HG03378 (cell line): ENCODE data around the gene PCDHB15.
"Not testable (repeated sequence)": the region's sequence is repeated elsewhere in the genome, so short reads cannot be mapped to it uniquely, and the experiment has no call there.

Experiments used
- ATAC-seq: cut with Tn5 transposase; IDR thresholded peaks from one replicate; pipeline ENCODE4 v1.9.1; 2021; ENCODE audit warnings: mild to moderate bottlenecking, moderate library complexity; ENCODE audit not compliant: unreplicated experiment

The PCDHB15 gene

DNA sequence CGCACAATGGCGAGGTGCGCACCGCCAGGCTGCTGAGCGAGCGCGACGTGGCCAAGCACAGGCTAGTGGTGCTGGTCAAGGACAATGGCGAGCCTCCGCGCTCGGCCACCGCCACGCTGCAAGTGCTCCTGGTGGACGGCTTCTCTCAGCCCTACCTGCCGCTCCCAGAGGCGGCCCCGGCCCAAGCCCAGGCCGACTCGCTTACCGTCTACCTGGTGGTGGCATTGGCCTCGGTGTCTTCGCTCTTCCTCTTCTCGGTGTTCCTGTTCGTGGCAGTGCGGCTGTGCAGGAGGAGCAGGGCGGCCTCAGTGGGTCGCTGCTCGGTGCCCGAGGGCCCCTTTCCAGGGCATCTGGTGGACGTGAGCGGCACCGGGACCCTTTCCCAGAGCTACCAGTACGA lies 2.2 kb downstream of the PCDHB15 start:
- not testable (repeated sequence) for ATAC-seq

DNA sequence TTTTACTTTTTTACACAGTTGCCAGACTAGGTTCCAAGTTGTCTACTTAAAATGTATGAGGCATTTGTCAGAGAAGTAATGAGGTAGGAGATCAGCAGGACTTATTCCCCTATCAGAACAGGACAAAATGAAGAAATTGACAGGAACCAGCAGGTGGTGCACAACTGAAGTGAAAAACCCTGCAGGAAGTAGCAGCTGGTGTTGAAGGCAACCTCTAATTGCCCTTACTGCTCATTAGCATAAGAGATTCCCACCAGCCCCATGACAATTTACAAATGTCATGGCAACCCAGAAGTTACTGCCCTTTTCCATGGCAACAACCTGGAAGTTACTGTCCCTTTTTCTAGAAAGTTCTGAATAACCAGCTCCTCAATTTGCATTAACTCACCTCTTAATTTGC lies 5.4 kb downstream of the PCDHB15 start:
- no peak for ATAC-seq

DNA sequence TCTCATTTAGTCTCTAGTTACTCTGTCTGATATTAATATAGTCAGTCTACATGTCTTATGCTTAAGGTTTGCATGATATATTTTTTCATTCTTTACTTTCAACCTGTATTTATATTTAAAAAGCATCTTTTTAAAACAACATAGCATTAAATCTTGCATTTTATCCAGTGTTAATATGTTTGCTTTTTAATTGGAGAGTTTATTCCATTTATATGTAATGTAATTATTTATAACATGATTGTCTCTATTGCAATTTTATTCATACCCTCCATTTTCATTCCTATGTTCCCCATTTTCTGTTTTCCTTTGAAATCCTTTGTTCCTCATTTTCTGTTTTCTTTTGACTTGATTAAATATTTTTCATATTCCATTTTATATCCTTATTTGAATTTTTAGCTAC lies 13.3 kb downstream of the PCDHB15 start:
- ATAC-seq = no peak

DNA sequence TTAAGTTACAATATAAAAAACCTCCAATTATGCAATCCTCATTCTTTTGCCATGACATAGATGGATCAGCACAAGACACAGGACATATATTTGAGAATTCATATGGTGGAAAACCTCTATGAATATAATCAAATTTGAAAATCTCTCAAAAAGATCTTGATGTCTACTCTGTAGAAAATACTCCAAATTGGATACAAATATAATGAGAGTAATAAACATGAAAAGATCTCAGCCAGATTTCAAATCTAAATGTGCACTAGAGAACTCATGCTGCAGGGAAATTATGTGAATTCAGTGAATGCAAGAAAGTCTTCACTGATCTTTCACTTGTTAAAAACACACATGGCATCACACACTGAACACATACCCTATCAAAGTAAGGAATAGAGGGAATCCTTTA lies 13.8 kb downstream of the PCDHB15 start:
- ATAC-seq = no peak

DNA sequence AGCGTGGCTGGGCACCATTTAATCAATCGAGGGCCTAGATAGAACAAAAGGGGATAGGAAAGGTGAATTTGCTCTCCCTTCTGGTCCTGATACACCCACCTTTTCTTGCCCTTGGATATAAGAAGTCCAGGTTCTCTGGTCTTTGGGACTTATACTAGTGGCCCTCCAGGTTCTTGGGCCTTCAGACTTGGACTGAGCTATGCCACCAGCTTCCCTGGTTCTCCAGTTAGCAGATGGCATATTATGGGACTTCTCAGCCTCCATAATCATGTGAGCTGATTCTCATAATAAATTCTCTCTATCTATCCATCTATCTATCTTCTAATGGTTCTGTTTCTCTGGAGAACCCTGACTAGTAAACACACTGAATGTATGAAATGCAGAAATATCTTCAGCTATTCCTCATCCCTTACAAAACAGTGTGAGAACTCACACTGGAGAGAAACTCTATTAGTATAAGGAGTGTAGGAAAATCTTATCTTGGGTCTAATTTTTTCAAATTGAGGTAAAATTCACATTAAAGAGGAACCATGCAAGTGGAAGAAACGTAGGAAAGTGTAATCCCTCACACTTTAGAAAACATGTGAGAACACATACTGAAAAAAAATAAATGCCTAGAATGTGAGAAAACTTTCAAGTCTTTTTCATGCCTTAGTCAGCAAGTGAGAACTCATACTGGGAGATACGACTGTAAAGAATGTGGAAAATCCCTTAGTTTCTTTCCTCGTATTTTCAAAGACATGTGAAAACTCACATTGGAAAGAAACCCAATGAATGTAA lies 15.5 kb downstream of the PCDHB15 start:
- ATAC-seq = no peak

DNA sequence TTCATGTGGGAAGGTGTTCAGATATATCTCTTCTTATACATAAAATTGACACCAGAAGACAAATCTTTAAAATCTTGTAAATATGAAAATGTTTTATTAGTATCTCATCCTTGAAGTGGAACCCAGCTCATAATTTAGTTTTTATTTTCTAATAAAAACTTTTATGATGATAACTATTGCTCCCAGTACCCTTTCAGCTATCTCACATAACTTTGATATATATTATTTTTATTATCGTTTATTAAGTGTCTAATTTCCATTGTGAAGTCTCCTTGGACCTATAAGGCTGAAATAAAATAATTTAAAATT lies 16.0 kb downstream of the PCDHB15 start:
- ATAC-seq = no peak

DNA sequence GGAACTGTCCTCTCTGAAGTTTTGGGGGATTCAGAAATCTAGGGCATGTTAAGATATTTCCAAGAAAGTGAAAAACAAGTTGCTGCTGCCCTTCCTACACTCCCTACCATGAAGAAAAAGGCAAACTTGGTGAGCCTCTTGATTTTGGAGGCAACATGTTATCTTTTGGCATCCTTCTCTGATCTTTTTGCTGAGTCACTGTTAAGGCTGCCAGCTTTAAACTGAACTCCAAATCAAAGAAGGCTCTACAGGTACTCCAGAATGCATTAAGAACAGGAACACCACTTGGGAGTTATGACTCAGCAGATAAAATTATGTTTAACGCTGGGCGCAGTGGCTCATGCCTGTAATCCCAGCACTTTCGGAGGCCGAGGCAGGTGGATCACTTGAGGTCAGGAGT lies 24.0 kb downstream of the PCDHB15 start:
- ATAC-seq = no peak

DNA sequence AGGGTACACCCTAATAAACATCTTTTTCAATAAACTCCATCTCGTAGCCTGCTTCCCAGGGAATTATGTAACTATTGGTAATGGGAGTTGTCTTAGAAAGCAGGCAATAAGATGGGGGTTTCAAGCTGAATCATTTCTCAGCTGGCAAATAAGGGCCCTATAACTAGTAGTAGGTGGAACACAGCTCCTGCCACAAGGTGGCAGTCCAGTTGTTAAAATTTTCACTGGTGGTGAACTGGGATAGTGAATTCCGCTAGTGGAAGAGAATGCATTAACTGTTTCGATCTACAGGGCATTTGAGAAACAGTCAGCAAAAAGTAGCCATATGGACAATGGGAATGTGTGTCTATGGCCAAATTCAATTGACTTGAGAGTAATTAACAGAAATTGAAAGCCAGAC lies 27.7 kb downstream of the PCDHB15 start:
- ATAC-seq = no peak

DNA sequence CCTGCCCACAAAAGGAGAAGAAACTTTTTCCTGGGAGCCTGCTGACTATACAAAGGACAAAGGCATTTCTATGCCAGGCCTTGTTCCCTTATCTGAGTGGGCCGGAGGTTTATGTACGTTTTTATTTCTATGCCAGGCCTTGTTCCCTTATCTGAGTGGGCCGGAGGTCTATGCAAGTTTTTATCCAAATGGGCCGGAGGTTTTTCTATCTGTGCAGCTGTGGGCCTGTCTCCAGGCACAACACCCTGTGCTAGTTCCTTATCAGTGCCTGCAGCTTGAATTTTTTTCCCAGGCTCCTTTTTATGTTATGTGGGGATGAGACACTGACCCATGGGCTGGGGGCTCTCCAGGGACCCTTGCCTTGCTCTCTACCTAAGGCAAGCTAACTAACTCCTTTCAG lies 53.2 kb downstream of the PCDHB15 start:
- no peak for ATAC-seq
